ENCODE measurements around the gene SLC24A3.

Gene SLC24A3

DNA sequence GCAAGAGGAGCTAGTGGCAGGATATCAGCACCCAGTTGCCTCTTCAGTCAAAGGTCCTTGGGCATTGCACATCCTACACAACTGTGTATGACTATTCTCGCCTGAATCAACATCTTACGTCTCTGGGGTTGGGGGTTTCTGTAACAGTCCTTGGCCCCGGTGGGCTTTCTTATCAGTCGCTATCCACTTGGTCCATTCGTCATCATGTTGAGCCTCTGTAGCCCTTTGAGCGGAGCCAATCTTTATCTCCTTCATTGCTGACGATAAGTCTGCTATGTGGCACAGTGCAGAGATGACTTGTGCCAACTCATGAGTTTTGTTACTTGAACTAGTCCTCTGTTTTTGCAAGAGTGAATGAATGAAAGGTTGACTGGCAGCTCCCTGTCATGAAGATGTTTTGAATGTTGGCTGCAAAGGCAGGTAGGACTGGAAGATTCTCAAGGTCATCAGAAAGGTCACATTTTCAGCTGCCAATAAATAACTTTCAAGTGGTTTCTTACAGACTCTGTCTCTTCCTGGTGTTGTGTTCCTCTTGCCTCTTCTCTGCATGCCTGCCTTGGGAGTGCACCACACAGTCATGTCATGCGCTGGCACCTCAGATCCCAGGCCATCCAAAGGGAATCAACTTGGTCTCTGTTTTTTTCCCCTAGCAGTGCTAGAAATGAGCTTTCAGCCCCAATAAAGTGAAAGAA is 238.9 kb downstream of the SLC24A3 start:
- no peak for DNase-seq (ENCODE audit: extremely low read depth in 1 of 2, low read depth in 1 of 2)

DNA sequence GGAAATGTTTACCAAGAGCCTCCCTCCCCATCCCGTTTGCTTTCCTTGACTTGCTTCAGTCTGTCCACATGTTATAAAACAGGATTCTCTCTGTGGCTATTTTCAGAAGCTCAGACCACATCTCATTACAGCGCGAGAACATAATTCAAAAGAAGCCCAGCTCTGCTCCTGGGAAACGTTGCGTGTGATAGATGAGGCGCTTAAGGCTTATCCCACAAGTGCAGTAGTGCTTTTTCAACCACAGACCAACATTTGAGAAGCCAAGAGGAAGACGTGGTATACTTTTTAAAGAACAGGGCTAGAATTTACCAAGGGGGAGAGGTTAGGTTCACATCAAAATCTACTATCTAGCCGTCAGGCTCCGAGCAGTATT is 239.5 kb downstream of the SLC24A3 start:
- no peak for DNase-seq (ENCODE audit: extremely low read depth in 1 of 2, low read depth in 1 of 2)

DNA sequence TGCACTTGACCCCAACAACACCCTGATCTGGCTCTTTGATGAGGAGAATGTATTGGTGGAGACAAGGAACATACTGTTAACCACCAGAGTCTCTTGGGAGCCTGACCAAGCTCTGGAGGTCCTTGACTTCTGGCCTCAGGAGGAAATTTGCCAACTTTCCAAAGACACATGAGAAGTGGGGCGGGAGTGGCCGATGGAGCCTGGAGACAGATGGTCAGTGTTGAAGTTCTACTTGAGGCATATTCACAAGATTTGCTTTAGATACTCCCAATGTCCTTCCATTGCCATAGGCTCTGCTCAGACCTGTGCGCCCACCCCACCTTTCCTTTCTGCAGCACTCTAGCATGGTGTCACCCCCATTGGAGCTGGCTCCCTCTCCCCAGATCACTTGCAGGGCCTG is 241.0 kb downstream of the SLC24A3 start:
- DNase-seq (ENCODE audit: extremely low read depth in 1 of 2, low read depth in 1 of 2) = no peak

DNA sequence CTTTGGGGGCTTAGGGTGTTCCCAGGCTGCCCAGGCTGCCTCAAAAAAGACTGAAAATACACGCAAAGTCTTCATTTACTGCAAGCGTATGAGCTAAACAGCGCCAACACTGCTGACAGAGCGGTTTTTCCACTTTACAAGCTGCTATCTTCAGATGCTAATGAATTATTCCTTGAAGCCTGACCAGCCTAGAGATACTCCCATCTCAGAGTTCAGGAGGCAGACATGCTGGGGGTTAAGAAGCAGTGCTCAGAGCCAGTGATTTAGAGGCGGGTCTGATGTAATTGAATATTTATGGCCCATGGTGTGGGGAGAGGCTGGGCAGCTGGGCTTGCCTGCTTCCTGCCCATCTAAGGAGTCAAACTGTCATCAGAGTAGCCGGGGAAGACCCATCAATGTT is 241.4 kb downstream of the SLC24A3 start:
- DNase-seq (ENCODE audit: extremely low read depth in 1 of 2, low read depth in 1 of 2) = no peak

DNA sequence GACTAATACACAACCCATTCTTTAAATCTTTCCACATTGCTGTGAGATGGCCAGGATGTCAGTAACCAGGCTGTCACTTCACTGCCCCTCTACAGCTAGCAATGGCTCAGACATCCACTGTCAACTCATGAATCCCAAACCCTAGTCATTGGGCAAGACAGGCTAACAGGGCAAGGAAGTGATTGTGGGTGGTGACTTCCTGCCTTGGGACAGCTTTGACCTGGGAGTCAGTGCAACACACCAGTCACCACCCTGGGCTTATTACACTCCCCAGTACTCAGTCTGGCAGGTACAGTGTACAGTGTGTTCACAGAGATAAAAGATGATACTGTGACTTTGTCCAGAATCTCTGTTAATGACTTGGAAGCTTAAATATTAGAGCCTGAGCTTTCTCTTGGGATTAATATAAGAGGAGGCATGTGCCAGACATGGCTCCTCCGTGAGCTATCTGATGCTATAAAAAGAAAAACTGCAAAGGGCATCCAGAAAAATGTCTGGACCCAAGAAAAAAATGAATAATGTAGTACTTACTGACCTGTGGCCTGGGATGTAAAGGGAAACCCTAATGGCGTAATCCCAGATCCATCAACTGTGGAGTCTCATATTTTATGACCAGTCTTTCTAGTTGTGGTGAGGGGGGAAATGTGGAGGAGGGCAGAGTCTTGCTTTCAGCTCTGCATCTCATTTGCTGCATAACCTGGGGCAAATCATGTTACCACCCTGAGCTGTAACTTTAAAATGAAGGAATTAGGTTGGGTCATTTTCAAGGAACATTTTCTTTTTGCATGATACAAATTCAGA is 244.4 kb downstream of the SLC24A3 start:
- no peak for DNase-seq (ENCODE audit: extremely low read depth in 1 of 2, low read depth in 1 of 2)

DNA sequence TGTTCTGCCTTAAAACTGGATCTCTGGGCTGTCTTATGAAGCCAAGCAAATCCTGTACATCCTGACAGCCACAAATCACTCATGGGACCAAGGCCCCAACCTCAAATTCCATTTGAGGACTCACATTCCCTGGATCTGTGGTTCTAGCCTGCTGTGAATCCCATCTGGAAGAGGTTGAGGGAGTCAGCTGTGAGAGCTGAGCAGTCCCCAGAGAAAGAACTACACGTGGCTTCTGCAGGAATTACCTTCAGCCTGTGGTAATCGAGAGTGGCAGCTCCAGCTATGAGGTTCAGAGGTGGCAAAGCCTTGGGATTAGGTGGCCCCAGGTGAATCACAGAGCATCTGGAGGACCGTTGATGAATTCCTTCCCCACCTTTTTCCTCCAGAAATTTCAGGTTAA is 245.2 kb downstream of the SLC24A3 start:
- DNase-seq (ENCODE audit: extremely low read depth in 1 of 2, low read depth in 1 of 2) = no peak

DNA sequence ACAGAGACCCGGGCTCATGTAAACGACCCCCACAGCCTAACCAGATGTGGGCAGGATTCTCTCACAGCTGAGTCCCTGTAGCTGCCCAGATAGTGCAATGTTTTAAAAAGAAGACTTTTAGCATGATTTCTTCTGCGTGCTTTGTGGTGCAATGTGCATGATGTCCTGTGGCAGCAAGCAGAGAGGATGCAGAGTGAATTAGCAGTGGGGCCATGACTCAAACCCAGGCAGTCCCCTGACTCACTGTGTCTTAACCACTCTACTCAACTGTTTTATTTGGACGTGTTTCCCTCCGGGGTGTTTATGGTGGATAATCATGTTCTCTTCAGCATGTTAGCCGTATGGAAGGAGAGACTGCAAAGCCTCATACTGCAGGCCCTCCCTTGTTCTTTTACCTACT is 247.9 kb downstream of the SLC24A3 start:
- no peak for DNase-seq (ENCODE audit: extremely low read depth in 1 of 2, low read depth in 1 of 2)

DNA sequence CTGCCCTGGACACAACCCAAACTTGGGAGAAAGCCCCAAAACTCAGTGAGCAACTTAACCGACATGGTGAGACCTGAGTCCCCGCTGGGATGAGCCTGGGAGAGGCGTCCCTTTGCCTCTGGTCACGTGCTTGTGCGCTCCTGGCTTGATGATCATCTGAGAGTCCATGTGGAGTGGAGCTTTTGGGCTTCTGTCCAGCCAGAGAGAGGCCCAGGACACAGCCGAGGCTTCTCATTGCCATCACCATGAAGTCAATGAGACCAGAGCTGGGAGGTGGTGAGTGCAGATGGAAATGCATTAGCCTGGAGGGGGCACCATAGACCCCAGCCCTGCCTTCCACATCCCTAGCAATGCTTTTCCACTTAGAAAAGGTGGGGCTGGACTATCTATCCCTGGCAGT is 250.0 kb downstream of the SLC24A3 start:
- DNase-seq (ENCODE audit: extremely low read depth in 1 of 2, low read depth in 1 of 2) = no peak

DNA sequence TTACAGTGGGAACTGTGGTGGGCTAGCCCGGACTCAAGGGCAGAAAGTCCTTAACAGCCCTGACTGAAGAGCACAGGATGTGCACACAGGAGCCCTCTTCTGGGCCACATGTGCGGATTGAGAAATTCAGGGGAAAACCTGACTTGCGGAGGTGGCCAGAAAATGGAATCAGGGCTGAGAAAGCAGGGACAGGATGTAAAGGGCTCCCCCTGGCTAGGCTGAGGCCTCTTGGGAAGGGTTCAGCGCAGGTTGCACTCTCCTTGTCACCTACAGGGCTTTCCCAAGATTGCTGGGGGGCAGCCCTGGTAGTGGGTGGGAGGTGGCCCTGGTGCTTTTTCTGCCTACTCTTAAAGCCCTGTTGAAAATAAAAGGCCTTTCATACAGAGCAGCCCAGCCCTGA is 251.2 kb downstream of the SLC24A3 start:
- DNase-seq (ENCODE audit: extremely low read depth in 1 of 2, low read depth in 1 of 2) = no peak

DNA sequence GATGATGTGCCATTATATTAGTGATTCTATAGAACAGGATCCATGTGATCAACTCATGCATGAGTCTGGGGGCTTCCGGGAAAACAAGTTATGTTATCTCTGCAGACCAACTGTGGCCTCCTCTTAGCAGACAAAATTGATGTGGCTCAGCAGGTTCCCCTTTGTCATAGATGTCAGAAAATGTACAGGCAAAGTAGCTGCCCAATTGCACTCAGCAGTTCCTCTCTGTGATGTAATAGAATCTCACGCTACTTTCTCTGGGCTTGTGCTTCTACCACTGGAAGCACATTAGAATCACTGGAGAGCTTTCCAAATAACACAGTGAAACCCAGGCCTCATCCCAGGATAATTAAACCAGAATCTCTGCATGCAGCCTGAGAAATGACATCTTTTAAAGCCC is 253.1 kb downstream of the SLC24A3 start:
- DNase-seq (ENCODE audit: extremely low read depth in 1 of 2, low read depth in 1 of 2) = no peak

DNA sequence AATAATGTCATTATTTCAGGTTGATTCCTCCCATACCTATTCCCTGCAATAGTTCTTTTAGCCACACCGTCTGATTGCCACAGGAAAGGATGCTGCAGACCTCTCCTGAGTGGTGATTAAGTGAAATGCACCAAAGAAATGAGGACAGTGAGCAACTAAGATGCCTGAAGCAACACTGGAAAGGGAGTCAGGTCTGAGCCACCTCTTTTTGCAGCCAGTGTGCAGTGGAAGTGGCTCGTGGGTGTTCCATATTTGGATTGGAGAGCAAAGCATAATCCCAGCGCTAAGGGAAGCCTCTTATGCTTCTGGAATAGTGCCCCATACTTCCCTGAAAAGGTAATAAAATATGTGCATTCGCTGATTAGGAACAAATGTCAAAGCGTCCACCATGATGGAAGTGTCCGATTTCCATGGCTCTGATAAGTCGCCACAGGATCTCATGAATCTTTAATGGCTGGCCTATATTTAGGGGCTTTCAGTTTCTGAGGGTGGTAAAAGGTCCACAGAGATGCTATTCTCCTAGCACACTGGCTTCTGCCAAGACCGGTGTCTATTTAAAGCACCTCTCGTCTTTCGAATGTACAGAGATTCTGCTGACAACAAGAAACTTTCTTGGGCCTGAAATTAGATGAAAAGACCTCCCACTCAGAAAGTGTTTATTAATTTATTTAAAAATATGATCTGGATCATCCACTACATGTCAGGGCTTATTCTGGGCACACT is 253.9 kb downstream of the SLC24A3 start:
- no peak for DNase-seq (ENCODE audit: extremely low read depth in 1 of 2, low read depth in 1 of 2)

DNA sequence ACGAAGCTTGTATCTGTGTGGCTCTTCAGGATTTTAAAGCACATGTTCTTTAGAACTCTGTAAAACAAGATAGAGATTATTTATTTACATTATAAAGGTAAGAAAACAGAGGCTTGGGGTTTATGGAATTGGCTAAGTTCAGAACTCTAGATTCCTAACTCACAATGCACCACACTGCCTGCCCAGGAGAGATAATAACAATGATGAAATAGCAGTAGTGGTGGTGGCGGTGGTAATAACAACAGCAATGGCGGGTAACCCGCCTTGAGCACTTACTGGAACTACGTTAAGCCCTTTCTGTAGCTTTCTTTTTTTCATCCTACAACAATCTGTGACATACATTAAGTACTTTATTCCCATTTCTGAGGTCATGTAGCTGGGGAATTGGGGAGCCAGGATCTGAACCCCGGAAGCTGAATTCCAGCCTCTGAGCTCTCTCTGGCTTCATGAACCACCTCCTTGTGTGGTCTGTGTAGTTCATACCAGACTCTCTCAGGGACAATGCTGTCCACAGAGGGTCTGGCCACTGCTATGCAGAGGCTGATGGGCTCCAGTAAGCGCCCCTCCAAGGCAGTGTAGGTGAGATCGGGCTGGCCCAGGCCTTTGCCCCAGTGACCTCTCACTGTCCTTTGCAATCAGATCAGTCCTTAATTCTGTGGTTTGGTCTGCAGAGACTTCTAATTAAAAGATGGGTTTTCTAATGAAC is 260.9 kb downstream of the SLC24A3 start:
- no peak for DNase-seq (ENCODE audit: extremely low read depth in 1 of 2, low read depth in 1 of 2)

DNA sequence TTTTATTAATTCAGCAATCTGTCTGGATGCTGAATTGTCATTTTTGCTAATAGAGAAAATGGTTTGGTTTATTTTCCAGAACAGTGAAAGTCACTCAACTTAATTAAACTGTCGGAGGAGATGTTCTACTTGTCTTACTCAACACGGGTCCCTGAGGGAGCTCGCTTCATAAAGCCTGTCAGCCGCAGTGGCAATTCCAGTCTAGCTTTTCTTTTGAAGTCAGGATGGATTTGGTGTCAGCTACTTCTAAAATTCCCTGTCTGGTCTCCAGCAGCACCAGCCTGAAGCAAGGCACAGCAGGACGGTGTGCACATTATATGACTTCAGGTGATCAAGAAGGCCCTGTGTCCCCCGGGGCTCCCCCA is 261.5 kb downstream of the SLC24A3 start:
- DNase-seq (ENCODE audit: extremely low read depth in 1 of 2, low read depth in 1 of 2) = no peak

DNA sequence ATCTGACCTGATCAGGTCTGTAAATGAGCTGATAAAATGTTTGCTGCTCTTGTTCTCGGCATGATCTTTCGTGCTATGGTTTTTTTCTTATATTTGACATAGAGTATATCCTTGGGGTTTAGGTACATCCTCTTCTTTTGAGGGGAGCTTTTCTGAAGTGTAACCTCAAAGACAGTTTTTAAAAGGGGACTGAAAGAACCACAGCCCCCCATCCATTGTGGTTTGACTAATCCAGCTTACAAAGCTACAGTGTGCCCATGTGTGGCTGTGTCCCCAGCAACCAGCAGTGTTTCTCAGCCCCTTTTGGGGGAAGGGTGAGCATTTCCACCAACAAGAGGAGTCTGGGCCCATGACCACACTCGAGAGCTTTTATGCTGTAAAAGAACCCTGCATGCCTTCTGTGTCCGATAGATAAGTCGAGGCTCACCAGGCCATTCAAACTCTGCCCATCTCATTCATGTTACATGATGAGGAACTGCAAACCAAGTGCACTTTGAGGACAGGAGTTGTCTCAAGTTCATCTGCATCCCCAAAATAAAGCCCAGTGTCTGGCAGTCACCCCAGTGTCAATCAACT is 266.0 kb downstream of the SLC24A3 start:
- no peak for DNase-seq (ENCODE audit: extremely low read depth in 1 of 2, low read depth in 1 of 2)

DNA sequence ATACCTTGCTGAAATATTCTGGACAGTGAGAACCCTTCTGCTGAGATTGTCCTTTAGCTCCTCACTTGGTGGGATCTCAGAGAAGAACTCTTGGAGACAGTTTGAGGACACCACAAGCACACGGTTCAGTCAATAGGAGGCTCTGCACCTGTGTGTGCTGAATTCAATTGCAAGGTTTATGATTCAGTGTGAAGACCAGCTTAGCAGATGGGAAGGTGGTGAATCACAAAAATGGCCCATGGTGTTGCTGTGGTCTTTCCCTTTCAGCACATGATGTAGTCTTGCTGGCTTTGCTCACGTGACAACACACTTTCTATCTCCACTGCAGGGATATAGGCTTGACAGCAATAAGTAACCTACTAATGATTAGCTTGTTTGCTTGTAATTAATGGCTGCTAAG is 270.3 kb downstream of the SLC24A3 start:
- no peak for DNase-seq (ENCODE audit: extremely low read depth in 1 of 2, low read depth in 1 of 2)

DNA sequence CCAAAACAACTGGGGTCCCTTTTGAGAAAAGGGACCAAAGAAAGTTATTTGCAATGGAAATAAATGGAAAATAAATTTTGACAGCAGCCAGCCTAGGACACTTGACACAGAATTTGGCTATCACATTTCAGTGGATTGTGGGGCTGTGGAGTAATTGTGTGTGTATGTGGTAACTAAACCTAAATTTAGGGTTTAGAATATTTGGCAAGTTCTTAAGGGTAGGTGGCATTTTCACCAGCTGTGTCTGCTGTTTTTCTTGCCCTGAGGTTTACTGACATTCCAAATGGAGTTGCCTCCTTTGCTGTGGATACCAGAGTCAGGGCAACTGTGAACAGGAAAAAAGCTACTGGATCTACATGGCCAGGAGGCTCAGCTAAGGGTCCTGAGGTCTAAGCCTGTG is 270.9 kb downstream of the SLC24A3 start:
- no peak for DNase-seq (ENCODE audit: extremely low read depth in 1 of 2, low read depth in 1 of 2)

DNA sequence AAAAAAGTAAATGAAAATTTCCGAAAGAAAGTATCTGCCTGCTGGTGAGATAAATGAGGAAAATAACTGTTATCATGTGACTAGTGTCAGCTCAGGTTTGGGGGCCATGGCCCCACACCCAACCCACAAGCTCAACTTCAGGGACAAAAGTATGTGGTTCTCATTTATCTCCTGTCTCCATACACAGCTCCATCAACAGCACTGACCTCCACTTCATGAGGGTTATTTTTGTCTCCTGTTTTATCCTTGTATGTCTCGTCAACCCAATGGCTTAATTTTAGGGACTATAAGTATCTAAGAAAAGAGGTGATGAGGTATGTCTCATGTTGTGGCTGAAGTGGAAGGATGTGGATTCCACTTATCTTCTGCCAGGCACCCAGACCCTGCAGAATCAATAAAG is 274.0 kb downstream of the SLC24A3 start:
- no peak for DNase-seq (ENCODE audit: extremely low read depth in 1 of 2, low read depth in 1 of 2)

DNA sequence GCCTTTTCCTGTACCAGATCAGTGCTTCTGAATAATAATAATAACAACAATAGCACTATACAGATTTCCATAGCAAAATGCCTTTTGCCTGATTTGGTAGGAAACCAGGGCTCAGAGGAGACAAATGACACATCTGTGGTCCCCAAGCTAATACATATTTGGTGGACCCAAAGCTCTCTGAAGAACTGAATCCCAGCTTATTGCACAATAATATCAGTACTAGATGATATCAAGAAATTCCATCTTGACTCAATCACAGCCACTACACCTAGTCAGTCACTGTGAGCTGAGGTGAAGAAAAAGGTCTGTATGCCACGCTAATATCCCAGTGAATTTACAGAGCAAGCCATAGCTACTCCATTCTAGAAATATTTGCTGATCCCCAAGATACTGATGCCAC is 275.0 kb downstream of the SLC24A3 start:
- no peak for DNase-seq (ENCODE audit: extremely low read depth in 1 of 2, low read depth in 1 of 2)

DNA sequence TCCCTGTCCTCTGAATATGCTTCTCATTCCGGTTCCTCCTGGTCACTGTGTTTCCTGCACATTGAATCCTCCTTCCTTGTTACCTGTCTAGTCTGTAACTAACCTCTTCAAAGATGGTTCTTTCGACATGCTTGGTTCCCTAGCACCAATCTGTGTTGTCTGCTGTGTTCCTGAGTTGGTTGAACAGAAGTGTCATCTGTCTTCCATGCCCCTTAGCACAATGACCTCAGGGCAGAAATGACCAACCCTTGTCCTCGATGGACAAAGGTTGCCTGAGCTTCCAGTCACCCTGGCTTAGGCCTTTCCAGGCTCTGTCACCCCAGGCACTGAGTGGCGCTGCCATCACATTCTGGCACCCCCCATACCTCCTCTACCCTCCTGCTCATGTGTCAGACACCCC is 278.8 kb downstream of the SLC24A3 start:
- DNase-seq (ENCODE audit: extremely low read depth in 1 of 2, low read depth in 1 of 2) = no peak

DNA sequence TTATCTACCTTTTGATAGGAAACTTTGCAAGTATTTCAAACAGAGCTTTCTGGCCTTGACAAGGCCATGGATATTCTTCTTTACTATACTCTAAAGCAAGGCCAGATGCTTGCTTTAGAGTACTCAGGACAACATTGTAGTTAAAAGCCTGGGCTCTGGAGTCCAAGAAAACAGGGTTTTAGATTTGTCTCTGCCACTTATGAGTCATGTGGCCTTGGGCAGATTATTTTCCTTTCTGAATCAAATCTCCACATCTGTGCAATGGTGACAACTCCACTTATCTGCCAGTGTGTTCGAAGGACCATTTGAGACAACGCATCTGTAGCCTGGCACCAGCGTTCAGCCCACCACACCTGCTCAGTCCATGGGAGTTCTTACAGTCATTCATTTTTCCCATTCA is 279.7 kb downstream of the SLC24A3 start:
- no peak for DNase-seq (ENCODE audit: extremely low read depth in 1 of 2, low read depth in 1 of 2)

DNA sequence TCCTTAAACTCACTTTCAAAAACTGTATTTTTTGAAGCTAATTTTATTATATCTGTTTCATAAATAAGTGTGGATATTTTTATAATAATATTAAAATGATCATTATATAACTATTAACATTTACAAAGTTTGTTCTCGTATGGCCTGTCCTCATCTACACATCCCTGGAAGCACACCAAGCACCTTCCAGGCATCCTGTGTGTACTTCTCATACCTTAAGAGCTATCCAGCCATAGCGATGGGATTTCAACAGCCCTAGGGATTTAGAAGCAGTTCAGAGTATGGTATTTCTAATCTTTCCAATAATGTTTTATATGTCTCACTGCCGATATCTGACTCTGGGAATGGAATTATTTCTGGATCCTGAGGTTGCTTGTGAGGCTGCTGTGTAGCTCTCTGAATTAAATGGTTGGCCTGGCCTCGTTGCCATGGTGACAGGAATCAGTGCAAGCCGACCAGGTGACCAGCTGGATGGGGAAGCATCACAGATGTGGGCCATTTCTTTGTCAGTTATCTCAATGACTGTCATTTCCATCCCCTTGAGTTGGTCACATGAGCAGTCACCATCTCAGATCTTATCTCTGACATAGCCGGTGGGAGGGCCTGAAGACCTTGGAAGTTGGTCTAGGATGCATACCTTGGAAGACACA is 280.4 kb downstream of the SLC24A3 start:
- DNase-seq (ENCODE audit: extremely low read depth in 1 of 2, low read depth in 1 of 2) = no peak
